Keratinocyte (primary cell): ENCODE measurements around the gene MYBPC3. TPM values are rescaled to one million over a fixed set of nuclear protein-coding genes. Genes with fewer than 3 reads are reported as not detected.

Source experiments
- DNase-seq: peaks from one replicate; pipeline ENCODE4 v3.0.0-alpha.2; 2011; ENCODE audit warnings: low read depth, missing footprints, low spot score
- FAIRE-seq: peaks from 2 replicates; lab custom pipeline; 2011; peaks lifted over from hg19 to GRCh38; lab: Jason Lieb, UNC
- H2AFZ ChIP-seq: 2 replicates; pipeline ENCODE4 v1.6.0; 2012; ENCODE audit warnings: low read length, control low read depth, inconsistent platforms; ENCODE audit not compliant: control insufficient read depth
- H3K27ac ChIP-seq: 2 replicates; pipeline ENCODE4 v1.5.1; 2011; ENCODE audit warnings: low read length; ENCODE audit not compliant: control insufficient read depth, insufficient read depth
- H3K27me3 ChIP-seq: 3 replicates; pipeline ENCODE4 v1.6.0; 2011; ENCODE audit warnings: low read length; ENCODE audit not compliant: control insufficient read depth, insufficient read depth; ENCODE audit errors: extremely low read depth
- H3K36me3 ChIP-seq, 2 experiments: 2 replicates in 1 of 2; 3 replicates in 1 of 2; pipeline ENCODE4 v1.5.1; 2011; ENCODE audit warnings: low read length in 2 of 2, mild to moderate bottlenecking in 1 of 2; ENCODE audit not compliant: control insufficient read depth in 2 of 2, insufficient read depth in 2 of 2; ENCODE audit errors: extremely low read depth in 1 of 2
- H3K4me1 ChIP-seq: 3 replicates; pipeline ENCODE4 v1.5.1; 2011; ENCODE audit warnings: low read length; ENCODE audit not compliant: control insufficient read depth, insufficient read depth; ENCODE audit errors: extremely low read depth
- H3K4me2 ChIP-seq: 3 replicates; pipeline ENCODE4 v1.6.0; 2011; ENCODE audit warnings: low read depth, low read length; ENCODE audit not compliant: control insufficient read depth, insufficient read depth; ENCODE audit errors: extremely low read depth
- H3K4me3 ChIP-seq, 3 experiments: fragments of 200-600 bp in 1 of 3; sonication (generic) in 1 of 3; 2 replicates in 2 of 3; 3 replicates in 1 of 3; pipeline ENCODE4 v1.5.1; 2011 to 2016; ENCODE audit warnings: low read length in 3 of 3, mild to moderate bottlenecking in 3 of 3, control low read depth in 2 of 3, inconsistent platforms in 1 of 3, low read depth in 1 of 3, mixed read lengths in 1 of 3, mixed run types in 1 of 3, moderate library complexity in 1 of 3; ENCODE audit not compliant: control insufficient read depth in 2 of 3, insufficient read depth in 2 of 3; ENCODE audit errors: extremely low read depth in 1 of 3
- H3K79me2 ChIP-seq: 2 replicates; pipeline ENCODE4 v1.6.0; 2012; ENCODE audit warnings: low read length; ENCODE audit not compliant: control insufficient read depth, insufficient read depth
- H3K9ac ChIP-seq: 3 replicates; pipeline ENCODE4 v1.6.0; 2011; ENCODE audit warnings: low read length; ENCODE audit not compliant: control insufficient read depth, insufficient read depth; ENCODE audit errors: extremely low read depth
- H3K9me1 ChIP-seq: 3 replicates; pipeline ENCODE4 v1.6.0; 2011; ENCODE audit warnings: low read length; ENCODE audit not compliant: control insufficient read depth, insufficient read depth; ENCODE audit errors: extremely low read depth
- H3K9me3 ChIP-seq: 2 replicates; pipeline ENCODE4 v1.5.1; 2012; ENCODE audit warnings: low read depth, low read length; ENCODE audit not compliant: control insufficient read depth
- H4K20me1 ChIP-seq: 3 replicates; pipeline ENCODE4 v1.6.0; 2011; ENCODE audit warnings: low read length; ENCODE audit not compliant: control insufficient read depth, insufficient read depth; ENCODE audit errors: extremely low read depth
- CTCF ChIP-seq, 3 experiments: IDR thresholded peaks in 1 of 3; conservative IDR thresholded peaks in 1 of 3; optimal IDR thresholded peaks in 1 of 3; 2 replicates in 2 of 3; 3 replicates in 1 of 3; pipeline versions ENCODE3 to v1.5.1; 2011; ENCODE audit warnings: low read length in 3 of 3, mild to moderate bottlenecking in 3 of 3, moderate library complexity in 2 of 3, control low read depth in 1 of 3, inconsistent platforms in 1 of 3; ENCODE audit not compliant: insufficient read depth in 2 of 3; ENCODE audit errors: extremely low read depth in 1 of 3
- EZH2 ChIP-seq: IDR thresholded peaks from one replicate; pipeline ENCODE4 v1.6.1; 2012; ENCODE audit warnings: inconsistent platforms, mild to moderate bottlenecking, low read length, moderate library complexity
- dilution Hi-C: fragments of 300-500 bp; cut with MboI; formaldehyde crosslinking; loops from one replicate; pipeline ENCODE4 v1.7.0; 2020; ENCODE audit warnings: low sequenced_read_pairs; ENCODE audit not compliant: extremely low pct_ligation_motif_present
- polyA plus RNA-seq, 5 experiments: library from polyadenylated mRNA; depleted of rRNA in 3 of 5; stranded (reverse) in 3 of 5; stranded (forward) in 1 of 5; unstranded in 1 of 5; fragments of >200 nt; gene quantifications; 1 replicate in 1 of 5; 2 replicates in 3 of 5; 3 replicates in 1 of 5; pipeline versions ENCODE4 v1.2.1 to v1.2.3, GENCODE V29; 2011 to 2012; ENCODE audit warnings: missing spikeins in 2 of 5, low read depth in 1 of 5, low replicate concordance in 1 of 5

Gene MYBPC3
- polyA plus RNA-seq, 1 donor (not counting 4 experiments of a cell fraction or from before 2014, with no cell fraction given), result not detected

GRCh38 chr11:47357985-47358730 lies 5.7 kb upstream of the MYBPC3 start:
- Histone ChIP-seq H3K4me3 (no peak overlapping the region), H3K4me1 (peaks cover 6% of the 10 kb centered on the region), H3K9me1 (no peaks in the 10 kb centered on the region), H4K20me1 (no peaks in the 10 kb centered on the region), H2AFZ (no peak overlapping the region), H3K27ac (no peak overlapping the region), H3K79me2 (no peaks in the 10 kb centered on the region), H3K9me3 (no peaks in the 10 kb centered on the region), H3K4me2 (no peak overlapping the region), H3K27me3 (no peaks in the 10 kb centered on the region), H3K9ac (no peak overlapping the region), H3K36me3 (no peaks in the 10 kb centered on the region)
- no peak for TF ChIP-seq CTCF (optimal IDR thresholded peaks at IDR 0.05 in 1 of 3, IDR thresholded peaks at IDR 0.05 in 1 of 3, conservative IDR thresholded peaks at IDR 0.05 in 1 of 3; ENCODE audit: extremely low read depth in 1 of 3, insufficient read depth in 2 of 3, low read length in 3 of 3)
- no peak for TF ChIP-seq EZH2
- no peak for DNase-seq
- no peak for FAIRE-seq
- dilution Hi-C loops, result no loop called here

DNA sequence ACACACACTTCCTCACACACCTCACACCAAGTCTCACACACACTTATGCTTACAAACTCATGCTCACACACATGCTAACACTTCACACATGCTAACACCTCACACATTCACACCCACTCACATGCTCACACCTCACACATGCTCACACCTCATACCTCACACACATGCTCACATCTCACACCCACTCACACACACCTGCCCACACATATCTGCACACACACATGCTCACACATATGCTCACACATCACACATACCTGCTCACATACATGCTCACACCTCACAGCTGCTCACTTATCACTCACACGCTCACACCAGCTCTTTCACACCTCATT lies 4.5 kb upstream of the MYBPC3 start:
- Histone ChIP-seq H3K27ac (no peak overlapping the region), H3K4me3 (no peak overlapping the region), H4K20me1 (no peaks in the 10 kb centered on the region), H3K27me3 (no peaks in the 10 kb centered on the region), H3K79me2 (no peaks in the 10 kb centered on the region), H3K9me3 (no peaks in the 10 kb centered on the region), H3K36me3 (no peaks in the 10 kb centered on the region), H3K9ac (no peak overlapping the region), H3K4me2 (no peak overlapping the region), H2AFZ (no peak overlapping the region), H3K4me1 (peaks cover 6% of the 10 kb centered on the region), H3K9me1 (no peaks in the 10 kb centered on the region)
- dilution Hi-C loops, result no loop called here
- TF ChIP-seq CTCF (optimal IDR thresholded peaks at IDR 0.05 in 1 of 3, IDR thresholded peaks at IDR 0.05 in 1 of 3, conservative IDR thresholded peaks at IDR 0.05 in 1 of 3; ENCODE audit: extremely low read depth in 1 of 3, insufficient read depth in 2 of 3, low read length in 3 of 3), result no peak
- TF ChIP-seq EZH2, result no peak
- peak; percentile 26 for FAIRE-seq
- no peak for DNase-seq
